ENCODE data around the gene SDHAF1.
A peak's percentile ranks its signal among the peaks of the same experiment; 100 is the strongest.
"Not testable (repeated sequence)": the region's sequence is repeated elsewhere in the genome, so short reads cannot be mapped to it uniquely, and the experiment has no call there.

The SDHAF1 gene

DNA sequence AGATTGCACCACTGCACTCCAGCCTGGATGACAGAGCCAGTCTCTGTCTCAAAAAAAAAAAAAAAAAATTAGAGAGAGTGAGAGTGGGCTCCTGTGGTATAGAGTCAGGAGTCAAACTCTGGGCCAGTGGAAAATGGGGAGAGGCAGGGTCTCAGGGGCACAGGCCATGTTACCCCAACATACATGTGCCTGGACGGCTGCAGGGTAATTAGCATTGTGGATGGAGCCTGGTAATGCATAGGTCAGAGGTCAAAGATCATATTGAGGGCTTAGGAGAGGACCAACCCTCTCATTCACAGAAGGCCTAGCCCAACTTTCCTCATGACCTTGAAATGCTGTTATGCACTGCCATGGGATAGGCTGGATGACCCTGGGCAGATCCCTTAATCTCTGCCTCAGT is 30.6 kb downstream of the SDHAF1 start:
- no peak for DNase-seq

DNA sequence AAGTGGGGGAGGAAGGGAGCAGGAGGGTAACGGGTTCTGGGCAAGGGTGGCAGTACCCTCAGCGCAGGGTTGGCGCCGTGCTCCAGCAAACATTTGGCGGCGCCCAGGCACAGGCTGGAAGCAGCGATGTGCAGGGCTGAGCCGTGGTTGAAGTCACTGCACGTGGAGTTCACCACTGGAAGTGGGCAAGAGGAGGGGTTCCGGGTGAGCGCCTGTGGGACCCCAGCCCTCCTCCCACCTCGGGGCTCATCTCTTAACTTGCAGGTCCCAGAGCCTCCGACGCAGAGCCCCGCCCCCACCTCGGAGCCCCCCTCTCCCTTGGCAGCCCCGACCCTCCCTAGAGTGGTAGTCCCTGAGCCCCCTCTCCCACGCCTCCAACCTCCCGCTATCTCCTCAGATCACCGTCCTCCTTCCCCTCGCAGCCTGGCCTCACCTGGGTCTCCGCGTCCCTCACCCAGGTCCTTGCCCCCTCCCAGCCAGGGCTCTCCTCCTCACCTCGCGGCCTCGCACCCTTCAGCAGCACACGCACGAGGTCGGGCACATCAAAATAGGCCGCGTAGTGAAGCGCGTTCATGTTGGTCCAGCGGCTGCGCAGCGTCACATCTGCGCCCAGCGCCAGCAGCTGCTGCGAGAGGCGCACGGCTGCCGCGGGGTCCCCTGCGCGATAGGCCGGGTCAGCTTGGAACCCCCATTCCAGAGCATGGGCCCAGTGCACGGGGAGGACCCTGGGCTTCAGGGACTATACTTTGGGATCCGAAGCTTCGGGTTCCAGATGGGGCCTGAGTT is 31.3 kb downstream of the SDHAF1 start:
- DNase-seq = no peak

DNA sequence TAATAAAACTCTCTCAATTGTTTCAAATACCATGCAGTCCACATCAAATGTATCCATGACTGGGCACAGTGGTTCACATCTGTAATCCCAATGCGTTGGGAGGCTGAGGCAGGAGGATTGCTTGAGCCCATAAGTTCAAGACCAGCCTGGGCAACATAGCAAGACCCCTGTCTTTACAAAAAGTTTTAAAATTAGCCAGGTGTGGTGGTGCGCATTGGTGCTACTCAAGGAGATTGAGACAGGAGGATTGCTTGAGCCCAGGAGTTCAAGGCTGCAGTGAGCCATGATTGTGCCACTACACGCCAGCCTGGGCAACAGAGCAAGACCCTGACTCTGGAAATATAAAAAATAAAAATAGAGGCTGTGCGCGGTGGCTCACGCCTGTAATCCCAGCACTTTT is 32.7 kb downstream of the SDHAF1 start:
- DNase-seq = no peak

GRCh38 chr19:36028313-36029041 is 33.5 kb downstream of the SDHAF1 start:
- DNase-seq = no peak

DNA sequence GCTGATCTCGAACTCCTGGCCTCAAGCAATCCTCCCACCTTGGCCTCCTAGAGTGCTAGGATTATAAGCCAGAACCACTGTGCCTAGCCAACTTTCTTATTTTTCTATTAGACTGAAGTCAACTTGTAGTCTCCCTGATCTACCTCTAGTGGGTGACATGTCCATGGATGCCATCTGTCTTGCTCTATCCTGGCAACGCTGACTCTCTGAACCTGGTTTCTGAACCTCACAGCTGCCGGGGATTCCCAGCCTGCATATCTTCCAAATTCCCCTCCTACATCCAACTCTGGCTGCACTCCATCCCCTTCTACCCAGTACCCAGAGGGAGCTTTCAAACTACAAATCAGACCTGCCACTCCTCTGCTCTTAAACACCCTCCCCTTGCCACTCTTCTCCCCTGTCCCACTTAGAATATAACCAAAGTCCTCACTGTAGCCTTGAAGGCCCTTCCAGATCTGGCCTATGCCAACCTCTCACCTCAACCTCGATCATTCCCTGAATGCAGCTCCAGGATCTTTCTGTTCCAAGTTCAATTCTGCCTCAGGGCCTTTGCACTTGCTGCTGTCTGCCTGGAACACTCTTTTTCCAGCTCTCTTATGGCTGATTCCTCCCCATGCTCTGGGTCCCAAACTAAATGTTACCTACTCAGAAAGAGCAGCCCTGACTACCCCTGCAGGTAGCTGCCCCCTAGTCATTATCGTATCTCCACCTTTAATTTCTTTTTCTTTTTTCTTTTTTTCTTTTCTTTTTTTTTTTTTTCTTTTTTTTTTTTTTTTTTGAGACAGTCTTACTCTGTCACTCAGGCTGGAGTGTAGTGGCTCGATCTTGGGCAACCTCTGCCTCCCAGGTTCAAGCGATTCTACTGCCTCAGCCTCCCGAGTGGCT is 35.5 kb downstream of the SDHAF1 start:
- DNase-seq = no peak

DNA sequence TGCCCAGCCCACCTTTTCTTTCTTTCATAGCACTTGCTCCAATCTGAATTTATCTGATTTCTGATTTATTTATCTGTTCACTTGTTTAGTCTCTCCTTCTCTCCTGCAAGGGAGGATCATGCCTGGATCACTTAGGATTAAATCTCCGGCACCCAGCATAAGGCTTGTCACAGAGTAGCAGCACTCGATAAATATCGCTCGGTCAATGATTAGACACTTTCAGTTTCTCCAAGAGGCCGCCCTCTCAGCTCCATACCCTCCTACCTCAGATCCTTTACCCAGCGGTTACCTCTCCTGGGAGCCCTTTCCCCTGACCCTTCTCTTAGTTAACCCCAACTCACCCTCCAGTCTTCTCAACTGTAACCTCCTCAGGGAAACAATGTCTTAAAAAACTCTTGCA is 36.3 kb downstream of the SDHAF1 start:
- DNase-seq = no peak

DNA sequence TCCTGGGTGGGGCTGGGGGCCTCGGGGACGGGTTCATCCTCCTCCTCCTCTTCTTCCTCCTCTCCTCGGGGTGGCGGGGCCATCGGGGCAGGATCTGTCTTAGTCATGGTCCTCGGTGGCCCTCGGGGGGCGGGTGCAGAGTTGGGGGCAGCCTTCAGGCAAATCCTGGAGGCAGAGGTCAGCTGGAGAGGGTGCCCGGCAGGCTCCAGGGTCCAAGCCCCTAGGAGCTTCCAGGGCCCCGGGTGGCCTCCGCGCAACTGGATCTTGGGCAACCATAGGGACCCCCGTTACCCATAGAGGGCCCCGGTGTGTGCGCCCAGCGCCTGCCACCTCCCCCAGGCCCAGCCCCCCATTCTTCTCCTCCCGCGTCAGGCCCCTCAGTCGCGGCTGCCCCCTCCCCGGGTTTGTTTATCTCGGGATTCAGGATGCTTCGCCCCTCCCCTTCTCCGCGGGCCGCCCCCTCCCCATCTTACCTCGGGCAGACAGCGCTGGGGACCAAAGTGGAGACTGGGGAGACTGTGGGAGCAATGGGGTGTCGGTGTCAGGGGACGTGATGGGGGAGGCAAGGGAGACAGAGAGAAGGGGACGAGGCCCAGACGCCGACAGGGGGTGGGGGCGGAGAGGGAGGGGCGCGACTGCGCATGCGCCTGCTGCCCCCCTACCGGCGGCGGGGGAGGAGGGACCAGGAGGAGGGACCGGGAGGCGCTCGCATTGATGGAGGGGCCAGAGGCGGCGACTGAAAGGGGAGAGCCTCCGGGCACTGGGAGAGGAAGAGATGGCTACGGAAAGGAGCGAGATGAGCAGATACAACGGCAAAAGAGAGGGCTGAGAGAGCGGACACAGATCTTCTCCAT is 37.5 kb downstream of the SDHAF1 start, which contains the start of gene CLIP3:
TSS of gene CLIP3 (minus strand) at position 623 of the 854 bp plus-strand sequence. CDS start at position 107, 516 bp downstream.
- peak in 2 of 5 donors; percentile 21 to 34 for DNase-seq

- no peak for DNase-seq
These were observed 45.5 kb downstream of the SDHAF1 start for GRCh38 chr19:36040495-36040894.

DNA sequence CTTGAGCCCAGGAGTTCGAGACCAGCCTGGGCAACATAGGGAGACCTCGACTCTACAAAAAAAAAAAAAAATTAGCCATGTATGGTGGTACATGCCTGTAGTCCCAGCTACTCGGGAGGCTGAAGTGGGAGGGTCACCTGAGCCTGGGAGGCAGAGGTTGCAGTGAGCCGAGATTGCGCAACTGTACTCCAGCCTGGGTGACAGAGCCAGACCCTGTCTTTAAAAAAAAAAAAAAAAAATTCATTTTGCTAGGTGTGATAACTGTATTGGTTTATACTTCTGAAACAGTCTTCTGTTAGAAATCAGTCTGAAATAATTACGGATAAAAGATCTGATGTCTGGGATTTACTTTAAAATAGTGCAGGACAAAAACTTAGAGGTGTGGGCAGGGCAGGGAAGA is 46.1 kb downstream of the SDHAF1 start:
- not testable (repeated sequence) for DNase-seq

- DNase-seq = no peak
These were observed 46.8 kb downstream of the SDHAF1 start for GRCh38 chr19:36041831-36042230.

GRCh38 chr19:36043952-36044351 is 49.0 kb downstream of the SDHAF1 start:
- no peak for DNase-seq
